HG03439 (cell line): Measurements from ENCODE around the gene TPSB2.
"Not testable (repeated sequence)": the region's sequence is repeated elsewhere in the genome, so short reads cannot be mapped to it uniquely, and the experiment has no call there.

Experiments
- ATAC-seq: cut with Tn5 transposase; IDR thresholded peaks from one replicate; pipeline ENCODE4 v1.9.1; 2021; ENCODE audit warnings: mild to moderate bottlenecking, moderate library complexity; ENCODE audit not compliant: unreplicated experiment

TPSB2 gene

GRCh38 chr16:1262210-1262845 lies 32.3 kb upstream of the TPSB2 start:
- no peak for ATAC-seq

GRCh38 chr16:1261131-1261892 lies 31.3 kb upstream of the TPSB2 start:
- no peak for ATAC-seq

- no peak for ATAC-seq
These were observed 30.2 kb upstream of the TPSB2 start for GRCh38 chr16:1260101-1260680.

- ATAC-seq: no peak
These were observed 29.7 kb upstream of the TPSB2 start for GRCh38 chr16:1259760-1260068.

- no peak for ATAC-seq
These were observed 29.1 kb upstream of the TPSB2 start for GRCh38 chr16:1258906-1259759.

GRCh38 chr16:1258225-1258600 lies 28.2 kb upstream of the TPSB2 start:
- ATAC-seq: no peak

GRCh38 chr16:1257561-1258224 lies 27.7 kb upstream of the TPSB2 start:
- no peak for ATAC-seq

- ATAC-seq: no peak
These were observed 26.9 kb upstream of the TPSB2 start for GRCh38 chr16:1256874-1257322.

GRCh38 chr16:1256296-1256873 lies 26.4 kb upstream of the TPSB2 start:
- ATAC-seq: not testable (repeated sequence)

GRCh38 chr16:1255276-1256122 lies 25.5 kb upstream of the TPSB2 start, which contains the start of gene TPSD1:
Gene TPSD1, plus strand, starts transcription at chr16:1256069. Its CDS starts 212 bp downstream, at chr16:1256281.
- not testable (repeated sequence) for ATAC-seq

GRCh38 chr16:1254821-1255220 lies 24.8 kb upstream of the TPSB2 start:
- not testable (repeated sequence) for ATAC-seq

GRCh38 chr16:1253701-1254364 lies 23.8 kb upstream of the TPSB2 start:
- ATAC-seq: not testable (repeated sequence)

- ATAC-seq: not testable (repeated sequence)
These were observed 19.2 kb upstream of the TPSB2 start for GRCh38 chr16:1249031-1249755.

GRCh38 chr16:1247903-1248537 lies 18.0 kb upstream of the TPSB2 start:
- not testable (repeated sequence) for ATAC-seq

GRCh38 chr16:1245452-1246020 lies 15.6 kb upstream of the TPSB2 start:
- ATAC-seq: no peak

- ATAC-seq: no peak
These were observed 14.9 kb upstream of the TPSB2 start for GRCh38 chr16:1244881-1245280.
